GM12875 (cell line): ENCODE results near the gene DSCAM.
"Not testable (repeated sequence)": the region's sequence is repeated elsewhere in the genome, so short reads cannot be mapped to it uniquely, and the experiment has no call there.

Experiments
- H3K4me3 ChIP-seq: one replicate; pipeline ENCODE4 v1.5.1; 2011; ENCODE audit warnings: low read depth, low read length, control low read depth
- CTCF ChIP-seq: IDR thresholded peaks from 2 replicates; pipeline ENCODE4 v1.5.1; 2011; ENCODE audit warnings: low read depth, mild to moderate bottlenecking, control low read depth, inconsistent platforms, low read length, moderate library complexity, borderline replicate concordance; ENCODE audit not compliant: insufficient read depth

Gene DSCAM

GRCh38 chr21:40047993-40048730 lies 798.8 kb downstream of the DSCAM start:
- no peak overlapping the region for H3K4me3 ChIP-seq
- TF ChIP-seq CTCF: no peak

GRCh38 chr21:40047211-40047610 lies 799.7 kb downstream of the DSCAM start:
- no peak for TF ChIP-seq CTCF
- no peak overlapping the region for H3K4me3 ChIP-seq

GRCh38 chr21:40043866-40044265 lies 803.1 kb downstream of the DSCAM start:
- TF ChIP-seq CTCF: no peak
- no peak overlapping the region for H3K4me3 ChIP-seq

- H3K4me3 ChIP-seq: no peak overlapping the region
- TF ChIP-seq CTCF: no peak
Measured at GRCh38 chr21:40043423-40043822, 803.5 kb downstream of the DSCAM start.

- TF ChIP-seq CTCF: no peak
- no peak overlapping the region for H3K4me3 ChIP-seq
Measured at GRCh38 chr21:40041446-40041845, 805.5 kb downstream of the DSCAM start.

- H3K4me3 ChIP-seq: not testable (repeated sequence)
Measured at GRCh38 chr21:40033156-40033782, 813.7 kb downstream of the DSCAM start.

GRCh38 chr21:40029888-40030287 lies 817.1 kb downstream of the DSCAM start:
- H3K4me3 ChIP-seq: no peak overlapping the region
- TF ChIP-seq CTCF: no peak

- H3K4me3 ChIP-seq: not testable (repeated sequence)
Measured at GRCh38 chr21:40028393-40028792, 818.6 kb downstream of the DSCAM start.
